Measurements from ENCODE around the gene CENPC.

GRCh38 chr4:67545199-67546003 lies at the start of gene CENPC:
- TF ChIP-seq EZH2 (IDR thresholded peaks at IDR 0.05; ENCODE audit: borderline replicate concordance, insufficient read depth, low read depth, low read length, poor library complexity, severe bottlenecking) (no peak), CTCF (IDR thresholded peaks at IDR 0.05) (no peak)

All from B cell (primary cell).